D721Med (cell line): Measurements from ENCODE around the gene DNM1L.

ENCODE experiments used
- DNase-seq: peaks from one replicate; pipeline ENCODE4 v3.0.0; 2011; ENCODE audit warnings: low spot score; ENCODE audit not compliant: insufficient read length
- FAIRE-seq: peaks from 2 replicates; lab custom pipeline; 2011; peaks lifted over from hg19 to GRCh38; lab: Jason Lieb, UNC
- TF ChIP-seq, protein P1 (sequence below): IDR thresholded peaks from 2 replicates; pipeline ENCODE4 v1.5.1; 2012; ENCODE audit warnings: mild to moderate bottlenecking, control low read depth; ENCODE audit not compliant: insufficient read depth; ENCODE audit errors: missing control alignments

DNM1L gene

DNA sequence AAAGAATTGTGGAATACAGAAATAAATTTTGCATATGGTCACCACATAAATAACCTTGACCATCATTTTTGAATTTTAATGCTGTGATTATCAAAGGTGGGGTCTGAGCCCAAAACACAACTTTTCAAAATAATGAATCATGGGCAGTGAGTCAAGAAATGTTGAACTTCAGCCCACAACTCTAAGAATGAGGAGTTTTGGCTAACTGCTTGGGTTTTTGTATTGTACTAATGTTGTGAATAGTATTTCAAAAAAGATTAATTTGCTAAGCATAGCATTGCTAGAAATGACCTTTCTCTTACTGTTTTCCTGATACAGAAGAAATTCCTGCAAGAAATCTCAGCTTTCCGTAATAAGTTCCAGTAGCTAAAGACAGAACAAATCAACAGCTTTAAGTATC is 101.0 kb downstream of the DNM1L start:
- DNase-seq (no peak), FAIRE-seq (no peak)
- TF ChIP-seq, protein P1, sequence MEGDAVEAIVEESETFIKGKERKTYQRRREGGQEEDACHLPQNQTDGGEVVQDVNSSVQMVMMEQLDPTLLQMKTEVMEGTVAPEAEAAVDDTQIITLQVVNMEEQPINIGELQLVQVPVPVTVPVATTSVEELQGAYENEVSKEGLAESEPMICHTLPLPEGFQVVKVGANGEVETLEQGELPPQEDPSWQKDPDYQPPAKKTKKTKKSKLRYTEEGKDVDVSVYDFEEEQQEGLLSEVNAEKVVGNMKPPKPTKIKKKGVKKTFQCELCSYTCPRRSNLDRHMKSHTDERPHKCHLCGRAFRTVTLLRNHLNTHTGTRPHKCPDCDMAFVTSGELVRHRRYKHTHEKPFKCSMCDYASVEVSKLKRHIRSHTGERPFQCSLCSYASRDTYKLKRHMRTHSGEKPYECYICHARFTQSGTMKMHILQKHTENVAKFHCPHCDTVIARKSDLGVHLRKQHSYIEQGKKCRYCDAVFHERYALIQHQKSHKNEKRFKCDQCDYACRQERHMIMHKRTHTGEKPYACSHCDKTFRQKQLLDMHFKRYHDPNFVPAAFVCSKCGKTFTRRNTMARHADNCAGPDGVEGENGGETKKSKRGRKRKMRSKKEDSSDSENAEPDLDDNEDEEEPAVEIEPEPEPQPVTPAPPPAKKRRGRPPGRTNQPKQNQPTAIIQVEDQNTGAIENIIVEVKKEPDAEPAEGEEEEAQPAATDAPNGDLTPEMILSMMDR = no peak

DNA sequence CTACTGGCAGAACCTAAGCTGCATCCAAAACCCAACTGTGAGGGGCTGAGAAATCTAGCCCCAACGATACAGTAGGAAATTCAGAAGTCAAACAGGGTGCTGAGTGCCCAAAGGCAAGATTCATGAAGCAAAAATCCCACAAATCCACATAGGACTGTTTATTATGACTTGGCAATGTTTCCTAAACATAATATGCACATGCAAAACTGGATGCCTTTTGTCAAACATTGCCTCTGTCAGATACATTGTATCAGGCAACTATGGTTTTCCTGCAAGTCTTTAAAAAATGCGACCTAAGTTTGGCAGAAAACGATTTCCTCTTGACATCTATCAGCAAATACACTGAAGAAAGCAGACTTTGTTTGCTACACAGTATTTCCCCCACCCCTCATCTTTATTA is 103.9 kb downstream of the DNM1L start:
- FAIRE-seq (no peak), DNase-seq (no peak)
- TF ChIP-seq, protein P1 = no peak

DNA sequence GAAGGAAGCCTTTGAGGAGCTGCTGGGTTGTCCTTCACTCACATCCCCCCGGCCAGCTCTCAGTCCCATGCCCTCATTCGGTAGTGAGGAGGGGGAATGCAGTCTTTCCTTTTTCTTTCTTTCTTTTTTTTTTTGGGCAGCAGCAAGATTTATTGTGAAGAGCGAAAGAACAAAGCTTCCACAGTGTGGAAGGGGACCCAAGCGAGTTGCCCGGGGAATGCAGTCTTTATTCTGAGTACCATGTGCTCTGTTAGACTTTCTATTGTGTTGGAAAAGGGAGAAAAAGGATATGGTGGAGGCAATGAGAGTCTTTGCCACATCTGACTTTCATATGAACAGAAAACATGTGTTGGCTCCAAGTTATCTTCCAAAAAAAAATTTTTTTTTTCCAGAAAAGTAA is 106.5 kb downstream of the DNM1L start:
- TF ChIP-seq, protein P1 = no peak
- FAIRE-seq = no peak

DNA sequence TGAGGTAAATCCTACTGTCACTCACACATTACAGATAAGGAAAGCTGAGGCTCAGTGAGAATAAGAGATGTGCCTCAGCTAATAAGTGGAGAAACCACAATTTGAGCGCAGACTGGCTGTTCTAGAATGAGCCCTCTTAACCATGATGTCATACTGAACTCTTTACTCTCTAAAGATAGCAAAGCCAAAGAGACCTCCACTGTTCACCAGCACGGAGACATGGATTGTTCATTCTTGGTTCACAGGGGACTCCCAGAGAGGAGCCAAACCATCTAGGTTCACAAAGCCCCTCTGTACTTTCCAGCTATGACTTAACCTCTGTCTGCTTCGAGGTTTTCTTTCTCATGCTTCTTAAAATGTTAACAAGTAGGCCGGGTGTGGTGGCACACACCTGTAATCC is 109.3 kb downstream of the DNM1L start:
- DNase-seq (no peak), FAIRE-seq (no peak)
- TF ChIP-seq, protein P1 = no peak

More for the DNA sequence above, 106.5 kb downstream of the DNM1L start:
- no peak for DNase-seq

DNA sequence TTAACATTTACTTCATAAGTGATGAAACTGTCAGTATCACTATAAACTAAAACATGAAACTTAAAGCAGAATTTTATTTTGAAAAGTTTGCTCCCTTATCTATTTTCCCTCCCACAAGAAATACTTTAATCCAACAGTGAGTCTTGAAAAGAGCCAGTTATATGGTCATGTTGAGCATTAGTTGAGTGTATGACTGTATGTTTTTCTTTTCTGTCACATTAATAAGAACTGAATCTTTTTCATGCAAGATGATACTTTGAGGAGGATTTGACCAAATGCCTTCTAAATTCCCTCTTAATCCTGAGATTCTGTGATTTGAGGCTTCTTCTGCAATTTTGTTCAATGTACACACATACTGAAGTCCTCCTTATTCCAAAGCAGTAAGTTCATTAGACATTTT is 110.3 kb downstream of the DNM1L start:
- TF ChIP-seq, protein P1 = no peak
- no peak for DNase-seq
- no peak for FAIRE-seq

DNA sequence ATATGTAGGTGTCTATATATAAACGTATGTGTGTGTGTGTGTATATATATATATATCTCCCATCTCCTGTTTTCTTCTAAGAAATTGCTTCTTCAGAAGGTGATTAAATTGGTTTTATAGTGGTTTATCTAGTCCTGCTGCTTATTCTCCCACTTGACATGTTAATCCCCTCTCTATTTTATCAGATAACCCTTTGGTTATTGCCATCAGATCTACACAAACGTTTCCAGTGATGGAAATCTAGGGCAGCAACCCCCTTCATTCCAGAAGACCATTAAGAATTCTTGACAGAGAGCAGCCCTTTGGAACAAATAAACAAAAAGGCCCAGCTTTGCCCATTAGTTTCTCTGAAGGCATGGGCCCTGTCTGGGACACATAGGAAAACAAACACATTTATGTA is 110.8 kb downstream of the DNM1L start:
- DNase-seq (no peak), FAIRE-seq (no peak)
- TF ChIP-seq, protein P1 = no peak

DNA sequence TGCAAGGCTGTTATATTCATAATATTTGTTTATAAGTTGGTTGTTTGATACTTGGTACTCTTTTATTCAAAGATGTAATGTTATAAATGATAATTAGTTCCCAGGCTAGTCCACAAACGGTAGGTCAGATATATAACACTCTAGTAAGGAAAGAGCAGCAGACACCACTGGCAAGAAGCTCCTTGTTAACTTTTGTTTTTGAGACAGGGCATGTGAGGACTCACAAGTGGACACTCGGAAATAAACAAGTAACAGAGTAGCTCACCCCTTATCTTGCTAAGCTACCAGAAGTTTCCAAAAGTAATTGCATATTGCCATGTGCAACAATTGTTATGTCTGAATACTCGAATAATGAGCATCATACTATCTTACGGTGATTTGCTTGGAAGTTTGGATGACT is 115.2 kb downstream of the DNM1L start:
- FAIRE-seq (no peak), DNase-seq (no peak)
- TF ChIP-seq, protein P1 = no peak
